H1 (cell line): Measurements from ENCODE around the gene TNNT1. TPM values are rescaled to one million over a fixed set of nuclear protein-coding genes. Genes with fewer than 3 reads are reported as not detected.

ENCODE experiments used
- BCL11A ChIP-seq, 2 experiments: IDR thresholded peaks; one replicate each; pipeline ENCODE4 v1.6.1; 2011; ENCODE audit warnings: low read depth in 2 of 2, low read length in 2 of 2, mild to moderate bottlenecking in 2 of 2
- CEBPB ChIP-seq: IDR thresholded peaks from 2 replicates; pipeline ENCODE4 v1.6.1; 2012; ENCODE audit warnings: low read depth, low read length
- CREB1 ChIP-seq: IDR thresholded peaks from 2 replicates; pipeline ENCODE4 v1.6.1; 2012; ENCODE audit warnings: inconsistent platforms
- FOSL1 ChIP-seq: IDR thresholded peaks from 2 replicates; pipeline ENCODE4 v1.6.1; 2011; ENCODE audit warnings: mild to moderate bottlenecking, low read depth, low read length, moderate library complexity; ENCODE audit not compliant: insufficient read depth
- JUN ChIP-seq: IDR thresholded peaks from 2 replicates; pipeline ENCODE4 v1.6.1; 2011; ENCODE audit warnings: low read depth, mild to moderate bottlenecking, improper control_type of control experiment, low read length
- KDM5A ChIP-seq: fragments of 200-600 bp; IDR thresholded peaks from 2 replicates; pipeline ENCODE4 v1.7.1; 2012; ENCODE audit warnings: mild to moderate bottlenecking, low read length, inconsistent platforms, mixed read lengths
- MAFK ChIP-seq: IDR thresholded peaks from 2 replicates; pipeline ENCODE4 v1.6.1; 2012; ENCODE audit warnings: low read depth, mild to moderate bottlenecking, improper control_type of control experiment, low read length
- NRF1 ChIP-seq: IDR thresholded peaks from 2 replicates; pipeline ENCODE4 v1.6.1; 2011; ENCODE audit warnings: mild to moderate bottlenecking, low read depth, low read length, improper control_type of control experiment
- PHF8 ChIP-seq: fragments of 200-600 bp; sonication (generic); conservative IDR thresholded peaks from 2 replicates; pipeline ENCODE4 v1.7.1; 2012; ENCODE audit warnings: low read depth, mild to moderate bottlenecking, inconsistent platforms, low read length, moderate library complexity
- POLR2A ChIP-seq, 2 experiments: IDR thresholded peaks; 1 replicate in 1 of 2; 2 replicates in 1 of 2; pipeline ENCODE4 v1.6.1; 2011; ENCODE audit warnings: low read depth in 2 of 2, low read length in 2 of 2, mild to moderate bottlenecking in 2 of 2; ENCODE audit errors: control extremely low read depth in 1 of 2
- RBBP5 ChIP-seq: IDR thresholded peaks from 2 replicates; pipeline ENCODE4 v1.7.1; 2012; ENCODE audit warnings: low read depth, mild to moderate bottlenecking, inconsistent platforms, low read length, moderate library complexity, borderline replicate concordance
- RNF2 ChIP-seq: fragments of 200-900, 300-1000 bp; sonication (generic); IDR thresholded peaks from 2 replicates; pipeline ENCODE4 v1.7.1; 2016; ENCODE audit warnings: borderline replicate concordance, low read depth, mild to moderate bottlenecking, antibody characterized with exemption, low read length; ENCODE audit not compliant: poor library complexity, severe bottlenecking; ENCODE audit errors: missing control alignments
- SP1 ChIP-seq: IDR thresholded peaks from 2 replicates; pipeline ENCODE4 v1.6.1; 2011; ENCODE audit warnings: low read depth, low read length
- SP2 ChIP-seq: IDR thresholded peaks from 2 replicates; pipeline ENCODE4 v1.6.1; 2012; ENCODE audit warnings: mild to moderate bottlenecking, low read length, inconsistent platforms
- SP4 ChIP-seq: IDR thresholded peaks from 2 replicates; pipeline ENCODE4 v1.6.1; 2012; ENCODE audit warnings: low read length, inconsistent platforms
- TAF7 ChIP-seq: optimal IDR thresholded peaks from 2 replicates; pipeline ENCODE3; 2011; ENCODE audit warnings: low read depth, mild to moderate bottlenecking, inconsistent platforms, low read length, moderate library complexity, borderline replicate concordance
- polyA plus RNA-seq, 7 experiments: library from polyadenylated mRNA; depleted of rRNA in 3 of 7; stranded (reverse) in 5 of 7; unstranded in 2 of 7; fragments of >200 nt in 5 of 7; fragments of 200-250 nt in 2 of 7; gene quantifications; 1 replicate in 5 of 7; 2 replicates in 1 of 7; 4 replicates in 1 of 7; pipeline versions ENCODE4 v1.2.1 to v1.2.3, GENCODE V29; 2011 to 2013; ENCODE audit warnings: missing spikeins in 2 of 7, mixed read lengths in 2 of 7
- total RNA-seq: library from RNA; stranded (reverse); fragmentation: NEBNext Ultra II Directional; extraction: Animal tissue kit (Norgen Biotek cat#: 25700); gene quantifications from 2 replicates; pipeline ENCODE4 v1.2.1, GENCODE V29; 2021
- TF ChIP-seq, protein P1 (sequence below): IDR thresholded peaks from 2 replicates; pipeline ENCODE4 v1.6.1; 2011; ENCODE audit warnings: low read depth, mild to moderate bottlenecking, low read length; ENCODE audit not compliant: insufficient read depth
- TF ChIP-seq, protein P2 (sequence below): IDR thresholded peaks from 2 replicates; pipeline ENCODE4 v1.6.1; 2011; ENCODE audit warnings: low read length, improper control_type of control experiment
- TF ChIP-seq, protein P3 (sequence below): IDR thresholded peaks from 2 replicates; pipeline ENCODE4 v1.6.1; 2012; ENCODE audit warnings: inconsistent platforms
- TF ChIP-seq, protein P4 (sequence below): IDR thresholded peaks from 2 replicates; pipeline ENCODE4 v1.6.1; 2012; ENCODE audit warnings: low read length, inconsistent platforms

TNNT1 gene
- total and polyA plus RNA-seq, 2 of the 8 experiments (the other 6 are each of a cell fraction or from before 2014, with no cell fraction given): 69.6 to 107 TPM

DNA sequence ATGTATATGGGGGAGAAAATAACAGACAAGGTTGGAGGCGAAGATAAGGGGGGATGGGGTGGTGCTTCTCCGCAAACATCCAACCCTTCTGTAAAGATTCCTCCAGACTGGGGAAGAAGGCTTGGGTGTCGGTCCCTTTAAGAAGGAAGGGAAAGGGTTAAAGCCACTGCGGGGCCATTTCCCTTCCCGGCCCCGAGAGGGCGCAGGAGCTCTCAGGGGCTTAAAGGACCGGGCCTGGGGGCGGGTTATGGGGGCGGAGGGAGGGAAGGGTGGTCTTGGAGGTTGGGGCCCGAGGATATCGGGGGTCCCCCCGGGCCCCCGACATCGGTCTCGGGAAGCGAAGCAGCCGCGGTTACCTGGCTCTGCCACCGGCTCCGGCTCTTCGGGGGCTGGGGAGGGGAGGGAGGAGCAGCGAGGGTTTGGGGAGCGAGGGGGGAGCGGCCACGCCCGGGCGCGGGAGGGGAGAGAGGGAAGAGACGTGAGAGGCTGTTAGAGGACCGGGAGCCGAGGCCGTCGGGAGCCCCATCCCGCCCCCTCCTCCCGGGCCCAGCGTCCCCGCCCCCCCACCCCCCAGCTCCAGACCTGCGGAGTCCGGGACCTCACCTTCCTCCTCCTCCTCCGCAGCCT is 2.8 kb downstream of the TNNT1 start (continued):
- TF ChIP-seq TAF7 (no peak), SP4 (no peak), BCL11A (IDR thresholded peaks at IDR 0.05; ENCODE audit: low read depth in 2 of 2, low read length in 2 of 2) (no peak), NRF1 (no peak), JUN (no peak), CREB1 (no peak), RBBP5 (no peak; the same call in 1 of the 2 replicates), PHF8 (no peak; the same call in none of the 2 replicates), KDM5A (no peak), SP1 (peak; percentile 77), MAFK (no peak), FOSL1 (no peak), CEBPB (no peak), SP2 (no peak), POLR2A (IDR thresholded peaks at IDR 0.05; ENCODE audit: control extremely low read depth in 1 of 2, low read depth in 2 of 2, low read length in 2 of 2) (no peak; a peak in 1 of 3 replicates), RNF2 (no peak)
- TF ChIP-seq, protein P1, sequence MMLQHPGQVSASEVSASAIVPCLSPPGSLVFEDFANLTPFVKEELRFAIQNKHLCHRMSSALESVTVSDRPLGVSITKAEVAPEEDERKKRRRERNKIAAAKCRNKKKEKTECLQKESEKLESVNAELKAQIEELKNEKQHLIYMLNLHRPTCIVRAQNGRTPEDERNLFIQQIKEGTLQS: no peak
- TF ChIP-seq, protein P2, sequence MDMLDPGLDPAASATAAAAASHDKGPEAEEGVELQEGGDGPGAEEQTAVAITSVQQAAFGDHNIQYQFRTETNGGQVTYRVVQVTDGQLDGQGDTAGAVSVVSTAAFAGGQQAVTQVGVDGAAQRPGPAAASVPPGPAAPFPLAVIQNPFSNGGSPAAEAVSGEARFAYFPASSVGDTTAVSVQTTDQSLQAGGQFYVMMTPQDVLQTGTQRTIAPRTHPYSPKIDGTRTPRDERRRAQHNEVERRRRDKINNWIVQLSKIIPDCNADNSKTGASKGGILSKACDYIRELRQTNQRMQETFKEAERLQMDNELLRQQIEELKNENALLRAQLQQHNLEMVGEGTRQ: no peak
- TF ChIP-seq, protein P3, sequence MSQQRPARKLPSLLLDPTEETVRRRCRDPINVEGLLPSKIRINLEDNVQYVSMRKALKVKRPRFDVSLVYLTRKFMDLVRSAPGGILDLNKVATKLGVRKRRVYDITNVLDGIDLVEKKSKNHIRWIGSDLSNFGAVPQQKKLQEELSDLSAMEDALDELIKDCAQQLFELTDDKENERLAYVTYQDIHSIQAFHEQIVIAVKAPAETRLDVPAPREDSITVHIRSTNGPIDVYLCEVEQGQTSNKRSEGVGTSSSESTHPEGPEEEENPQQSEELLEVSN: no peak
- TF ChIP-seq, protein P4, sequence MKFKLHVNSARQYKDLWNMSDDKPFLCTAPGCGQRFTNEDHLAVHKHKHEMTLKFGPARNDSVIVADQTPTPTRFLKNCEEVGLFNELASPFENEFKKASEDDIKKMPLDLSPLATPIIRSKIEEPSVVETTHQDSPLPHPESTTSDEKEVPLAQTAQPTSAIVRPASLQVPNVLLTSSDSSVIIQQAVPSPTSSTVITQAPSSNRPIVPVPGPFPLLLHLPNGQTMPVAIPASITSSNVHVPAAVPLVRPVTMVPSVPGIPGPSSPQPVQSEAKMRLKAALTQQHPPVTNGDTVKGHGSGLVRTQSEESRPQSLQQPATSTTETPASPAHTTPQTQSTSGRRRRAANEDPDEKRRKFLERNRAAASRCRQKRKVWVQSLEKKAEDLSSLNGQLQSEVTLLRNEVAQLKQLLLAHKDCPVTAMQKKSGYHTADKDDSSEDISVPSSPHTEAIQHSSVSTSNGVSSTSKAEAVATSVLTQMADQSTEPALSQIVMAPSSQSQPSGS: no peak
